SKM-1 (cell line): ENCODE data around the gene KCNMB2.

Experiments used
- DNase-seq: peaks from one replicate; lab custom pipeline; 2025; ENCODE audit not compliant: unreplicated experiment; lab: John Stamatoyannopoulos, UW

Gene KCNMB2

DNA sequence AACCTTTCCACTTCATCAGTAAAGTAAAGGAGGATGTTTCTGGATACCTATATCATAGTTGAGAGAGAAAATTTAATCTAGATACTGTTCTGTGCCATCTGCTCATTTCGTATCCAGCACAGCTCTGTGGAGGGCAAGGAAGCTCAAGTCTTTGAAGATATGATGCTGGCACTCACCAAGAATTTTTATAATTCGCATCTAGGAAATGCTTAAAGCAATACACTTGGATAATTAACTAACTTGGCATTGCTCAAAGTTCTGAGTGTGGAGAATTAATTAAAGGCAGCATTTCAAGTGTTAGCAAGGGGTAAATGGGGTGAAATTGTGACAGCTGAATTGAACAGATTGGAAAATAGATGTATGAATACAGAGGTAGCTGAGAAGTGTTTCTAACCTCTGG is 213.2 kb downstream of the KCNMB2 start:
- DNase-seq: no peak

- DNase-seq: no peak
Observed at GRCh38 chr3:178750639-178751300, 214.5 kb downstream of the KCNMB2 start.

- no peak for DNase-seq
Observed at GRCh38 chr3:178752843-178753242, 216.6 kb downstream of the KCNMB2 start.

- DNase-seq: no peak
Observed at GRCh38 chr3:178754852-178755510, 218.7 kb downstream of the KCNMB2 start.

- no peak for DNase-seq
Observed at GRCh38 chr3:178761024-178761423, 224.8 kb downstream of the KCNMB2 start.

- no peak for DNase-seq
Observed at GRCh38 chr3:178761461-178761860, 225.2 kb downstream of the KCNMB2 start.

DNA sequence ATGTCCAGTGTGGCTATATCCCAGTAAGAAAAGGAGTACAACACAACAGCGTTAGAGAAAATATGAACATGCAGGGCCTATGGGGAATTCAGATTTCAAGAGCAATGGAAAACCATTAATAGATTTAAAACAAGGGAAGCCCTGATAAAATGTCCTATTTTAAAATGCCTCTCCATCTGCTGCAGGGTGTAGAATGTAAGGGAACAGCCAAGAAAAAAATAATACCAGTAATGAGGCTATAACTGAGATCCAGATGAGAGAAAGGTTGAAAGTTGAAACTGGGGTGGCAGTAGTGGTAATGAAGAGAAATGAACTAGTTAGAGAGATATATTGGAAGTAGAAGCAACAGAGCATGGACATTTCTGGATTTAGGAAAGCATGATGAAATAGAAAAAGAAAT is 226.1 kb downstream of the KCNMB2 start:
- DNase-seq: no peak

DNA sequence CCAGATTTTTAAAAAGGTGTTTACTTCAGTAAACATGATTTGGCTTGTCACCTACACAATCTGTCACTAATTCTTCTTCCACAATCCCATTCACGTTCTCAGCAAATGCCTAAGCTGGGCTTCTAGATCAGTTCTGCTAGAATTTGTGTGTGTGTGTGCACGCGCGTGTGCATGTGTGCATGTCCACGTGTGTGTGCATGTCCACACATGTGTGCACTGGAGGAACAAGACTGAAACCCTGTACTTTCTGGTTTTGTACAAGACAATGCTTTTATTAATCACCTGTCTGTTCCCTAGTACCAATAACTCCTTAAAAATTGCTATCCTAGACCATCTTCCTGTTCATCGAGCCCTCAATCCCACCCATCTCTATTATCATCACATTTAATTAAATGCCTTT is 229.2 kb downstream of the KCNMB2 start:
- DNase-seq: no peak

DNA sequence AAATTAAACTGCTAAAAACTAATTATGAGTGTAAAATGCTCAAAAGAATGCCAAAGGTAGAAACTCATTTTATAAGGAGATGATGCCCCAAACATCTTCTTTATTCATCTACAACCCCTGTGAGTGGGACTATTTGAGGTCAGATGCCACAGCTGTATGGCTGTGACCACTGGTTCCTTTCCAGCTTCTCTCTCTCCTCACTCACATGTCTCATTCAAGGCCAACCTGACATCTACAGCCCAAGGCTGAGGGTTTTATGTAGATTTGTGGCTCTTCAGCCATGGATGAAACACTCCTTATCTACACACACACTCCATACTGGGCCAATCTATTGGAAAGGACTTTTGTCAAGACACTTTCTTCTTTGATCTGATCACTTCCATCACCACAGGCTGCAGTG is 231.3 kb downstream of the KCNMB2 start:
- no peak for DNase-seq

- DNase-seq: no peak
Observed at GRCh38 chr3:178768072-178768864, 232.0 kb downstream of the KCNMB2 start.

DNA sequence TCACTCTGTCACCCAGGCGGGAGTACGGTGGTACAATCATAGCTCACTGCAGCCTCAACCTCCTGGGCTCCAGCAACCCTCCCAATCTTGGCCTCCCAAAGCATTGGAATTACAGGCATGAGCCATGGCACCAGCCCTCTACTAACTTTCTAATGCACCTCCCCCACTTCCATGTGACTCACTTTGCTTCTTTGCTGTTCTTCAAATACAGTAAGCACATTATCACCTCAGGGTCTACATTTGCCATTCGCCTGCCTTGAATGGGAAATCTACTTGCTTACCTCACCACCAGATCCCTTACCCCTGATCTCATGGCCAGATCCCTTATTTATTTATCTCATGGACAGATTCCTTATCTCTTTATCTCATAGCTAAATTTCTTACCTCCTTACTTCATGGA is 235.3 kb downstream of the KCNMB2 start:
- no peak for DNase-seq

GRCh38 chr3:178772746-178773145 is 236.5 kb downstream of the KCNMB2 start:
- DNase-seq: no peak

DNA sequence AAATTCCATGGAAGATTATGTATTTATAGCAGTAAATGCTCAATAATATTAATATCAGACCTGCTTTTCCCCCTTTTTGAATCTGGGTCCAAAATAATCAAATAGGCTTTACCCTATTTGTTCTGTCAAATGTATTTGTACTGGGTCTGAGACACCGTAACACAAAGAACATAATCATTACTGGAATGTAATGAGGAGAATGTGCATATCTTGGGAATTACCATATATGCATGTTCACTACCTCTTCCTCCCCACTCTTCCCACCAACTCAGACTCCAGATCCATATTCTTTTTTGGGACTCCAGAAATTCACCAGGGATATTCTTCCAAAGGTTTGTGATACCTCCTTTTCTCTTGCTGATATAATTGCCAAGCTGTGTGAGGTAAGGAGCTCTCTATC is 237.1 kb downstream of the KCNMB2 start:
- no peak for DNase-seq

DNA sequence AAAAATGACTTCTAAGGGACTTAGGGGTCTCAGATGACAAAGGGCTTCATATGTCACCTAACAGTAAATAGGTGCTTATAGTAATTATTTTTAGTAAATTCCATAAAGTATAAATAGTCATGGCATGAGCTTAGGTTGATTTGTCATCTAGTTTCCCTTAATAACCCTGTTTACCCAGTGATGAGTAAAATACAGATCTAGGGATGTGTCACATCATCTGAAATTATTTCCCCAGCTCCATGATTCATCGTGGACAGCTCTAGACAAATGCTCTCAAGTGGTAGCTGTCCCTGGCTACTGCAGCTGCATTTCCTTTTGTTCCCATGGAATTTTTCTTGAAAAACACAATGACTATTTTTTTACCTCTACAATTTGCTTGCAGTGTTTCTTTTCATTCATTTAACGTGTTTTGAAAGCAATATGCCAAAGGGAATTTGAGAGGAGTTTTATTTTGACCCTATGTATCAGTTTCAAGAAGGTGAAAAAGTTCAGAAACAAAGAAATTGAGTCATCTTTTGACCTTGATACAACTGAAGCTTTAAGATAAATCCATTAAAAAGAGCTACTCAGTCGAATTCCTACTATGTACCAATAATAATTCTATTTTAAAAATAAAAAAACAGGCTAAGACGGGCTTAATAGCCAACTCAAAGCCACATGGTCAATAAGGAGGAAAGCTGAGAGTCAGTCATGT is 241.6 kb downstream of the KCNMB2 start:
- no peak for DNase-seq

GRCh38 chr3:178778589-178778988 is 242.4 kb downstream of the KCNMB2 start:
- DNase-seq: no peak

- DNase-seq: no peak
Observed at GRCh38 chr3:178785961-178786360, 249.7 kb downstream of the KCNMB2 start.

- DNase-seq: no peak
Observed at GRCh38 chr3:178787960-178788359, 251.7 kb downstream of the KCNMB2 start.

- no peak for DNase-seq
Observed at GRCh38 chr3:178794711-178795110, 258.5 kb downstream of the KCNMB2 start.

GRCh38 chr3:178795349-178795748 is 259.1 kb downstream of the KCNMB2 start:
- DNase-seq: no peak

GRCh38 chr3:178802259-178802658 is 266.0 kb downstream of the KCNMB2 start:
- no peak for DNase-seq

DNA sequence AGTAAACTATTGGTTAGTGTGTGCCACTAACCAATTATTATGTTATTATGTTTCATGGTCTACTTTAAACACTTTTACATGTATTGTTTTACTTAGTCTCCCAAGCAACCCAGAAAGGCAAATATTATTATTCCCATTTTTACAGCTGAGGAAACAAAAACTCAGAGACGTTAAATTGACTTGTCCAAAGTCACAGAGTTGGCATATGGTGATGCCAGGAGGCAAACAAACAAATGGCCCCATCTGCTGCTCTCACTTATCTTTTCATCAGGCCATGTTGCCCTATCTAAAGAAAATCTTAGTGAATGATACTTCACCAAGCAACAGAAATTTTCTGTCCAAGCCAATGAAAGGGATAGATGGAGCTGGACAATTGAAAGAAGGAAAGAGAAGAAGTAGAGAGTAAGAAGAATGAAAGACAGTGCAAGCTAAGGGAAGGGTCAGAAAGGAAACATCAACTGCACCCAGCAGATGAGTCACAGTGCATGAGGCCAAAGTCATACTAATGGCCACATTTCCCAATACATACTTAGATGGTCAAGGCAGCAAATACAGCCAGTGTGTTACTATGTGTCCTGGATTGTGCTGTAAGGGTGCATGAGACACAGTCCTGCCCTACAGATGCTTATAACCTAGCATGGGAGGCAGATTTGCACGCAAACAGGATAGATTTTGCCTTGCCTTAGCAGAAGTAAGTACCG is 266.9 kb downstream of the KCNMB2 start:
- no peak for DNase-seq
